ENCODE measurements around the gene SMIM9. TPM values are rescaled to one million over a fixed set of nuclear protein-coding genes. Genes with fewer than 3 reads are reported as not detected.
"Not testable (repeated sequence)": the region's sequence is repeated elsewhere in the genome, so short reads cannot be mapped to it uniquely, and the experiment has no call there.

The SMIM9 gene
- total RNA-seq: not detected

GRCh38 chrX:154834562-154834961 lies at the start of gene SMIM9:
Gene SMIM9, minus strand, starts transcription at chrX:154834662. Its CDS starts 3,806 bp downstream, at chrX:154830856.
- DNase-seq (ENCODE audit: low spot score in 2 of 2) (no peak), FAIRE-seq (no peak)

DNA sequence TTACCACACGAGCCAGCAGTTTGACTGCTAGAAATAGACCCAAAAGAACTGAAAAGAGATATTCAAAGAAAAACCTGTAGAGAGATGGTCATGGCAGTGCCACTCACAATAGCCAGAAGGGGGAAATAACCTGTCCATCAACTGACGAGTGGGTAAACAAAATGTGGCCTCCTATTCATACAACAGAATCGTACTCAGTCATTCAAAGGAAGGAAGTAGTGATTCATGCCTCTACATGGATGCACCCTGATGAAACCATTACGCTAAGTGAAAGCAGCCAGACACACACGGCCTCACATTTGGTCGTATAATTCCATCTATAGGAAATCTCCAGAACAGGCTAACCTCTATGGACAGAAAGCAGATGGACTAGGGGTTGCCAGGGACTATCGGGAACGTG lies 49.6 kb upstream of the SMIM9 start:
- FAIRE-seq: not testable (repeated sequence)

DNA sequence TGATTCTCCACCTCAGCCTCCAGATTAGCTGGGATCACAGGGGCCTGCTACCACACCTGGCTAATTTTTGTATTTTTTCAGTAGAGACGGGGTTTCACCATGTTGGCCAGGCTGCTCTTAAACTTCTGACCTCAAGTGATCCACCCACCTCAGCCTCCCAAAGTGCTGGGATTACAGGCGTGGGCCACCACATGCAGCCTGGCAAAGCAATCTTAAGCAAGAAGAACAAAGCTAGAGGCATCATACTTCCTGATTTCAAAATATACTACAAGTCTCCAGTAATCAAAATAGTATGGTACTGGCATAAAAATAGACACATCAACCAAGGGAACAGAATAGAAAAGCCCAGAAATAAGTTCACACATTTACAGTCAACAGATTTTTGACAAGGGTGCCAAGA lies 38.9 kb upstream of the SMIM9 start:
- FAIRE-seq (no peak), DNase-seq (ENCODE audit: low spot score in 2 of 2) (no peak)

More for the DNA sequence above, 49.6 kb upstream of the SMIM9 start:
- DNase-seq (ENCODE audit: low spot score in 2 of 2): not testable (repeated sequence)

- not testable (repeated sequence) for FAIRE-seq; DNase-seq (ENCODE audit: low spot score in 2 of 2)
Observed at GRCh38 chrX:154868522-154868921, 34.1 kb upstream of the SMIM9 start.

GRCh38 chrX:154855256-154855655 lies 20.8 kb upstream of the SMIM9 start:
- DNase-seq (ENCODE audit: low spot score in 2 of 2): no peak

DNA sequence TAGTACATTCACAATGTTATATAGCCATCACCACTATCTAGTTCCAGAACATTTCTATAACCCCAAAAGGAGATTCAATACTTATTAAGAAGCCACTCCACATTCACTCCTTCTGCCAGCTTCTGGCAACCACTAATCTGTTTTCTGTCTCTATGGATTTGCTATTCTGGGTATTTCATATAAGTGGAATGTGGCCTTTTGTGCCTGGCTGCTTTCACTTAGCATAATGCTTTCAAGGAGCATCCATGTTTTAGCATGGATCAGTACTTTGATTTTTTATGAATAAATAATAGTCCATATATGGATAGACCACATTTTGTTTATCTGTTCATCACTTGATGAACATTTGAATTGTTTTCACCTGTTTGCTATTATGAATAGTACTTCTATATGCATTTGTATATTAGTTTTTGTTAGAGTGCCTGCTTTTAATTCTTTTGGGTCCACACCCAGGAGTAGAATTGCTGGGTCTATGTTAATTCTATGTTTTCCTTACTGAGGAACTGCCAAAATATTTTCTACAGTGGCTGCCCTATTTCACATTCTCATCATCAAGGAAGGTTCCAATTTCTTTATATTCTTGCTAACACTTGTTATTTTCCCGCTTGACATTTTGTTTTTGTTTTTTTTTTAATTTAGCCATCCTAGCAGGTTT lies 16.6 kb upstream of the SMIM9 start:
- FAIRE-seq: no peak
- DNase-seq (ENCODE audit: low spot score in 2 of 2): no peak

More at GRCh38 chrX:154855256-154855655, 20.8 kb upstream of the SMIM9 start:
- FAIRE-seq: no peak

DNA sequence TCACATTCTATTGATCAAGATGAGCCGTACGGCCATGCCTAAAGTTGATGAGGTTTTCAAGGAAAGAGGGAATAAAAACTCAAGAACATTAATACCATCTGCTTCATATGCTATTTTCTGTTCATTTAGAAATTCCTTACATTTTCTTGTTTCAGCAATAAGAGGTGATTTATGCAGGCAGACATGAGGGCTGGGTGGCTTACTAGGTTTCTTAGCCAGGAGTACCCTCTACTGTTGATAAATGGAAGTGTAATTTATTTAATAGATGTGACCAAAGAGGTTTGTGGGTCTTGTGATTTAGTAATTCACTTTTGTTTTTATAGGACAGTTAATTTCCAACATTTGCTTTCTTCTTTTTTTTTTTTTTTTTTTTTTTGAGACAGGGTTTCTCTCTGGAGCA lies 6.4 kb upstream of the SMIM9 start:
- DNase-seq (ENCODE audit: low spot score in 2 of 2) (peak in 1 of 2 donors; percentile 11), FAIRE-seq (peak; percentile 34)

DNA sequence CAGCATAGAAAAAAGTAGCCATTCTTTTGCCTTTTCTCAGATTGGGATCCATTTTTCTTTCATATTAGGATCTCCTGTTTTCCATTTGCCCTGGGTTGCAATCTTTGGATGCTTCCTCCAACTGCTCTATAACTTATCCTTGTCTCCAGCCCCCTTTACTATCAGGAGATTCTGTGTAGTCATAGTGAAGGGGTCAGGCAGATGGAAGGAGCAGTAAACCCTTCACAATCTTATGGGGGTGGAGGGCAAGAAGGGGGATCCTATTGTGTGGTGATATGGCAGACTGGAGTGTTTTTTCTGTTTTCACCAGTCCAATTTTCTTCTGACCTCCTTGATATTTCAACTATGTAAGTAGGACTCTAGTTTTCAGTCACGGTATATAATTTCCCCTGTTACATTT lies 1.7 kb upstream of the SMIM9 start:
- FAIRE-seq (no peak), DNase-seq (ENCODE audit: low spot score in 2 of 2) (no peak)

GRCh38 chrX:154833746-154834274 lies 652 bp downstream of the SMIM9 start:
- no peak for DNase-seq (ENCODE audit: low spot score in 2 of 2)
- no peak for FAIRE-seq

- no peak for FAIRE-seq
- no peak for DNase-seq (ENCODE audit: low spot score in 2 of 2)
Observed at GRCh38 chrX:154829926-154830442, 4.5 kb downstream of the SMIM9 start.

DNA sequence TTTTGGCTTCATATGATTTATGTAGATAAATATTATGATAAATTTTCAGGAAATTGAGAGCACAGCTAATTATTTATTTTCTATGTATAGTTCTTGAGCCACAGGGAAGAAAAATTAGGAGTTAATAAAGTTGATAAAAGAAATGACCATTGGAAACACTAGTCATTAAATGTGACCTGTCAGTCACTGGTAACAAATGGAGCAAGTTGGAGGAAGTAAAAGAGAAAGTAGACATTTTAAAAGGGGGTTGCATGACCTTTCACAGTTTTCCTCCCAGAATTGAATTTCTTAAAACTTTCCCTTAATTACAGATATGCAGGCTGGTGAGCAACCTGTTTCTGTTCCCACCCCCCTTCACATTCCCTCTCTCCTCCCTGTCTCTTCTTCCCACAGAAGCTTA lies 5.3 kb downstream of the SMIM9 start:
- FAIRE-seq (no peak), DNase-seq (ENCODE audit: low spot score in 2 of 2) (no peak)

GRCh38 chrX:154828016-154828408 lies 6.5 kb downstream of the SMIM9 start:
- DNase-seq (ENCODE audit: low spot score in 2 of 2) (no peak), FAIRE-seq (no peak)

GRCh38 chrX:154827194-154828015 lies 7.1 kb downstream of the SMIM9 start:
- no peak for DNase-seq (ENCODE audit: low spot score in 2 of 2)
- no peak for FAIRE-seq

GRCh38 chrX:154825586-154825985 lies 8.9 kb downstream of the SMIM9 start:
- DNase-seq (ENCODE audit: low spot score in 2 of 2); FAIRE-seq: not testable (repeated sequence)

DNA sequence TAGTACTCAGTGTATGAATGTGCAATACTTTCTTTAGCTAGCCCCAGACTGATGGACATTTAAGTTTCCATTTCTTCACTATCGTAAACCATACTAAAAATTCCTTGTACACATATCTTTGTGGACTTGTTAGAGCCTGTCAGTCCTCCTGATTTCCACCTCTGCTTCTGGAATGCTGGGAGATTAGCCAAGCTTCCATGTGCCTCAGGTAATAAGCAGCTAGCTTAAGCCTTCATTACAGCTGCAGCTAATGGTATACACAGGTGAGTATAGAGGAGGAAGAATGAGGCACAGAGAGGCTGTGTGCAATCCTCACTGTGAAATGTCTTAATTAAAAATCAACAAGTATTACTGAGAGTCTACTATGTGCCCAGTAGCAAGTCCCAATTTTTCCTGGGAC lies 9.8 kb downstream of the SMIM9 start:
- DNase-seq (ENCODE audit: low spot score in 2 of 2) (no peak), FAIRE-seq (no peak)

- FAIRE-seq: no peak
- no peak for DNase-seq (ENCODE audit: low spot score in 2 of 2)
Observed at GRCh38 chrX:154822029-154822428, 12.4 kb downstream of the SMIM9 start.

DNA sequence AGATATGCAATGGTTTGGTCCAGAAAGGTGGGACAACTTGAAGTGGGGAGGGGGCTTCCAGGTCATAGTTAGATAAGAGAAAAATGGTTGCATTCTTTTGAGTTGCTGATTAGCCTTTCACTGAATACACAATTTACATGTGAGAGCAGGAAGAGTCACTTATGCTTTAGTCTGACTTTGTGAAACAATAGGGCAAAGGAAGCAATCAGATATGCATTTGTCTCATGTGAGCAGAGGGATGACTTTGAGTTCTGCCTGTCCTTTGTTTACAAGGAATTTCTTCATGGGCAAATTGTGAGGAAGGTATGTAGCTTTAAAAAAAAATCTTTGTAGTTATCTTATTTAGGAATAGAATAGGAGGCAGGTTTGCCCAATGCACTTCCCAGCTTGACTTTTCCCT lies 12.9 kb downstream of the SMIM9 start:
- no peak for DNase-seq (ENCODE audit: low spot score in 2 of 2)
- FAIRE-seq: no peak

- FAIRE-seq: no peak
- no peak for DNase-seq (ENCODE audit: low spot score in 2 of 2)
Observed at GRCh38 chrX:154819771-154820341, 14.6 kb downstream of the SMIM9 start.

GRCh38 chrX:154818916-154819770 lies 15.3 kb downstream of the SMIM9 start:
- no peak for DNase-seq (ENCODE audit: low spot score in 2 of 2)
- FAIRE-seq: no peak

- not testable (repeated sequence) for DNase-seq (ENCODE audit: low spot score in 2 of 2); FAIRE-seq
Observed at GRCh38 chrX:154817048-154817618, 17.3 kb downstream of the SMIM9 start.

Measured in frontal cortex (tissue), 4 donors.